HepG2 (cell line): ENCODE results near the gene UBAC2.

Experiments used
- HOXA3 ChIP-seq: sonication (generic); formaldehyde crosslinking; IDR thresholded peaks from 2 replicates; pipeline ENCODE4 v1.5.0; 2020; ENCODE audit warnings: missing genetic modification reagents
- SMARCC2 ChIP-seq: fragments of 450-650 bp; IDR thresholded peaks from 2 replicates; pipeline ENCODE4 v1.6.1; 2017; ENCODE audit warnings: antibody characterized with exemption, mild to moderate bottlenecking
- TF ChIP-seq, protein P1 (sequence below): sonication (generic); formaldehyde crosslinking; conservative IDR thresholded peaks from 2 replicates; pipeline ENCODE4 v1.5.0; 2020; ENCODE audit warnings: missing genetic modification reagents
- TF ChIP-seq, protein P2 (sequence below): sonication (generic); formaldehyde crosslinking; IDR thresholded peaks from 2 replicates; pipeline ENCODE4 v1.5.0; 2020; ENCODE audit warnings: mild to moderate bottlenecking, missing genetic modification reagents, moderate library complexity

DNA sequence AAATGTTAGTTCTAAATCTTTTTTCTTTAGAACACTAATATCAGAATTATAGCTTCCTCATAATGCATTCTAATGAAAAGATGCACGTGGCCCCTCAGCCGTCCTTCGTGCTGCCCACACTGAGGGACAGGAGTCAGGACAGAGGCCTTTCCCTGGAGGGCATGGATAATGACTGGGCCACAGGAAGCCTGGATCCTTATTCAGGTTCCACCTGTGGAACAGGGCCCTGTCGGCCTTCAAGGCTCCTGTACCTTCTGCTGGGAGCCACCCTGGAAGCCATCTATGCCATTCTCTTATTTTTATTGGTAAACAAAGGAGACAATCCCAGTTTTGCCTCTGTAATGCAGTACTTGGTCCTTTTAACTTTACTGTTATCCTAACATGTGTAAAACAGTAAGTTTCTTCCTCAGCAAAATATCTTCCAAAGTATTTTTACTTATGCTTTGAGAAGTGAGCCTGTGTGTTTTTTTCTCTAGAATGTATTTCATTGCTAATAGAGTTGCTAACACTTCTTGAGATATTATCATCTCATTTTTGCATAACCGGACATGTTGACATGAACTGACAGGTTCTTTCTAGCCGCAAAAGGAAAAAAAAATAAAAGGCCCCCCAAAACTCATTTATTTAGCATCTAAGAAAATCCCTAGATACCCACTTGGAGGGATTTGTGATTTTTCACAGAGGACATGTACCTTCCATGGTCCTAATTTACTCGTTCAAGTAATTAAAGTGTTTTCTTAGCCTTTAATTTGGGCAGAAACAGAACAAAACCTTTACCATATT lies 100.6 kb downstream of the UBAC2 start:
- TF ChIP-seq SMARCC2 (no peak), HOXA3 (CRISPR knock-in tag) (no peak)
- TF ChIP-seq, protein P1, sequence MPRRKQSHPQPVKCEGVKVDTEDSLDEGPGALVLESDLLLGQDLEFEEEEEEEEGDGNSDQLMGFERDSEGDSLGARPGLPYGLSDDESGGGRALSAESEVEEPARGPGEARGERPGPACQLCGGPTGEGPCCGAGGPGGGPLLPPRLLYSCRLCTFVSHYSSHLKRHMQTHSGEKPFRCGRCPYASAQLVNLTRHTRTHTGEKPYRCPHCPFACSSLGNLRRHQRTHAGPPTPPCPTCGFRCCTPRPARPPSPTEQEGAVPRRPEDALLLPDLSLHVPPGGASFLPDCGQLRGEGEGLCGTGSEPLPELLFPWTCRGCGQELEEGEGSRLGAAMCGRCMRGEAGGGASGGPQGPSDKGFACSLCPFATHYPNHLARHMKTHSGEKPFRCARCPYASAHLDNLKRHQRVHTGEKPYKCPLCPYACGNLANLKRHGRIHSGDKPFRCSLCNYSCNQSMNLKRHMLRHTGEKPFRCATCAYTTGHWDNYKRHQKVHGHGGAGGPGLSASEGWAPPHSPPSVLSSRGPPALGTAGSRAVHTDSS: no peak
- TF ChIP-seq, protein P2, sequence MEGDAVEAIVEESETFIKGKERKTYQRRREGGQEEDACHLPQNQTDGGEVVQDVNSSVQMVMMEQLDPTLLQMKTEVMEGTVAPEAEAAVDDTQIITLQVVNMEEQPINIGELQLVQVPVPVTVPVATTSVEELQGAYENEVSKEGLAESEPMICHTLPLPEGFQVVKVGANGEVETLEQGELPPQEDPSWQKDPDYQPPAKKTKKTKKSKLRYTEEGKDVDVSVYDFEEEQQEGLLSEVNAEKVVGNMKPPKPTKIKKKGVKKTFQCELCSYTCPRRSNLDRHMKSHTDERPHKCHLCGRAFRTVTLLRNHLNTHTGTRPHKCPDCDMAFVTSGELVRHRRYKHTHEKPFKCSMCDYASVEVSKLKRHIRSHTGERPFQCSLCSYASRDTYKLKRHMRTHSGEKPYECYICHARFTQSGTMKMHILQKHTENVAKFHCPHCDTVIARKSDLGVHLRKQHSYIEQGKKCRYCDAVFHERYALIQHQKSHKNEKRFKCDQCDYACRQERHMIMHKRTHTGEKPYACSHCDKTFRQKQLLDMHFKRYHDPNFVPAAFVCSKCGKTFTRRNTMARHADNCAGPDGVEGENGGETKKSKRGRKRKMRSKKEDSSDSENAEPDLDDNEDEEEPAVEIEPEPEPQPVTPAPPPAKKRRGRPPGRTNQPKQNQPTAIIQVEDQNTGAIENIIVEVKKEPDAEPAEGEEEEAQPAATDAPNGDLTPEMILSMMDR (CRISPR knock-in tag): no peak
